VCaP (cell line): ENCODE results near the gene MIA2.
A peak's percentile ranks its signal among the peaks of the same experiment; 100 is the strongest.

Source experiments
- H3K27ac ChIP-seq: fragments of 450-650 bp; 2 replicates; pipeline ENCODE4 v1.5.1; 2017
- TF ChIP-seq, protein P1 (sequence below): fragments of 450-650 bp; conservative IDR thresholded peaks from 2 replicates; pipeline ENCODE4 v1.5.1; 2017; ENCODE audit warnings: mild to moderate bottlenecking, moderate library complexity

Gene MIA2

DNA sequence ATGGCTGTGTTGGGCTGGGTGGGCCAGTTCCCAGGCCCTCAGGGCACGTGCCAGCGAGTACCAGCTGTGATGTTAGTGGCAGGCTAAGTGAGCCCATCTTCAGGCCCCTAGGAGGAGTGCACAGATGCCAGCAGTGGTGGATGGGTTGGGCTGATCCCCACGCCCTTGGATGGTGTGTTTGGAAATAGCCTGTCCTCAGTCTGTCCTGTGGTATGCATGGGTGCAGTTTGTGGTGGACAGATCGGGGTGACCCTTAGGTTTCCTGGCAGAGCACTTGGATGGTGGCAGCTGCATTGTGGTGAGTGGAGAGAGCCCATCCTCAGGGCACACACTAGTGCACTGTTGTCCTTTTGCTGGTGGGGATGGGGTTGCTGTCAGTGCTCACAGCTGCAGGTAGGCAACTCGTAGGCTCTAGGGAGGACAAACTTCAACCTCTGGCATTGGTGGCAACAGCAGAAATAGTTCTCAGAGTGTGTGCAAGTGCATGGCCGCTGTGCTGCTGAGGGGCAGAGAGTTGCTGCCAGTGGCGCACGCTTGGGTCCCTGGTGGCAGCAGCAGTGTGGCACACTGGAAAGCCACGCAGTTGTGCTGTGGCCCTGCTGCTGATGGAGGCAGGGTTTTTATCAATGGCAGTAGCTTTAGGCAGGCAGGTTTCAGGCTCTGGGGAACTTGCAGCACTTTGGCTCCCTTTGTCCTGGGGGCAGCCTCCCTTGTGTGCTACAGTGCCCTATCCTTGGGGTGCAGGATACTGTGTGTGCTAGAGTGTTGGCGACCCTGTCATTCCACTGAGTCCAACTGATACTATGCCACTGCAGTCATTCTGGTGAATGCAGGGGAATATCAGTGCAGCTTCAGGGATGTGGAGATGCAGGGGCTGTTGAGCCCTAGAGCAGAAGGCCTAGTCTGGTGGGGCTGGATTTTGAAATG, 133.0 kb downstream of the MIA2 start:
- TF ChIP-seq, protein P1, sequence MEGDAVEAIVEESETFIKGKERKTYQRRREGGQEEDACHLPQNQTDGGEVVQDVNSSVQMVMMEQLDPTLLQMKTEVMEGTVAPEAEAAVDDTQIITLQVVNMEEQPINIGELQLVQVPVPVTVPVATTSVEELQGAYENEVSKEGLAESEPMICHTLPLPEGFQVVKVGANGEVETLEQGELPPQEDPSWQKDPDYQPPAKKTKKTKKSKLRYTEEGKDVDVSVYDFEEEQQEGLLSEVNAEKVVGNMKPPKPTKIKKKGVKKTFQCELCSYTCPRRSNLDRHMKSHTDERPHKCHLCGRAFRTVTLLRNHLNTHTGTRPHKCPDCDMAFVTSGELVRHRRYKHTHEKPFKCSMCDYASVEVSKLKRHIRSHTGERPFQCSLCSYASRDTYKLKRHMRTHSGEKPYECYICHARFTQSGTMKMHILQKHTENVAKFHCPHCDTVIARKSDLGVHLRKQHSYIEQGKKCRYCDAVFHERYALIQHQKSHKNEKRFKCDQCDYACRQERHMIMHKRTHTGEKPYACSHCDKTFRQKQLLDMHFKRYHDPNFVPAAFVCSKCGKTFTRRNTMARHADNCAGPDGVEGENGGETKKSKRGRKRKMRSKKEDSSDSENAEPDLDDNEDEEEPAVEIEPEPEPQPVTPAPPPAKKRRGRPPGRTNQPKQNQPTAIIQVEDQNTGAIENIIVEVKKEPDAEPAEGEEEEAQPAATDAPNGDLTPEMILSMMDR = no peak

DNA sequence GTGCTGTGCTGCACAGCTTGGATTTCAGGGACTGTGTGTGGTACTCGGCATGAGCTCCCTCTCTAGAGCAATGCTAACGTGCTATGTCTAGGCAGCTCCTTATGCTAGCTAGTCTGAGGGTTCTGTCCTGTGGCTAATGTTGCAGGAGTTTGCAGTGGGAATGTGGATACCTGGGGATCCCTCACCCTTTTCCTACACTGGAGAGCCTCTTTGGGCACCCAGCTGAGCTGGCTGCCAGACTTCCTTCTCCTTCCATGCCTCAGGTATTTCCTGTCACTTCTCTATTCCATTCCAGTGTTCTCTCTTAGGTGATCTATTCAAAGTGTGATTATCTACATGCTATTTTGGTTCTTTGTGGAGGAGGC, 133.7 kb downstream of the MIA2 start:
- H3K27ac ChIP-seq = no peak overlapping the region
- TF ChIP-seq, protein P1 = no peak

More for the DNA sequence above, 133.0 kb downstream of the MIA2 start:
- H3K27ac ChIP-seq = no peak overlapping the region

DNA sequence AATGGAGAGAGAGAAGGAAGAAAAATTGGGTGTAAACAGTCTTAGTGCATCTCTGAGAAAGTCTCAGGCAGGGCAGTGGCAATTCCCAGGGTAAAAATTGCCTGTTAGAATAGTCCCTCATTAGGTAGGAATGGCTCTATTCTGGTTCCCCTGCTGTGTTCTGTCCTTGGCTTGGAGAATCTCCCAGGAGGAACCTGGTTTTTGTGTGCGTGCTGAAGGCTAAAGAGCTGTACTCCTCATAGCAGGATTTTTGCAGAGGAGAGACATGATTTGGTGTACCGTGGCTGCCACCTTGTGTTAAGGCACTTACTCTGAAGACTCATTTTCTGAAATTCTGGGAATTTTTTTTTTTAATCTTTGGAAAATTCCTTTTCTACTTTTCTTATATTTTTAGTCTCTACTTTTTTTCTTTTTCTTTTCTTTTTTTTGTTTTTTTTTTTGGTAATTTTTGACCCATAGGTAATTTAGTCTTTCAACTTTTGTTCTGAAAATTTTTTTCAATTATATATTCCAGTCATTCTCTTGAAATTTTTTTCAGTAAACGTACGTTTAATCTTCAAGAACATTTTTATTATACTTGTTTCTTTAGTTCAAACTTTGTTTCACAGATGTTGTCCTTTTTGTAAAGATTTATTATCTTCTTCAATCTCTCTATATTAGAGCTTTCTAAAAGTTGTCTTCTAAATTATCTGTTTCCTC, 134.7 kb downstream of the MIA2 start:
- TF ChIP-seq, protein P1 = peak; percentile 80
- no peak overlapping the region for H3K27ac ChIP-seq

DNA sequence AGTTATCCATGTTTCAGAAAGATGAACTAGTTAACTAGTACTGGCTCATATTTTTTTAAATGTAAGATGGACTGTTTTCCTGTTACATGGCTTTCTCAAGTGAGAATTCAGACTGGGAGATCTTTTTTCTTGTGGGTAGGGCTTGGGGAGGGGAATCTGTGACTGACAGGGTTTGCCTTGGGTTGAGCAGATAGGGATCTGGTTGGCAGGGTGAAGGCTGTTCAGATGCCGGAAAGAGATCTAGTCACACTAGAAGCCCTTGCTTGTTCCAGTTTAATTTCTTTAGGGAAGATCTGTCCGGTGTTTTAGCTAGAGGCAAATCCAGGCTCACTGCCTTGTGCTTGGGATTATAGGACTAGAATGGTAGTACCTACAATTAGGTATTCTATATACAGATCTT, 135.3 kb downstream of the MIA2 start:
- no peak overlapping the region for H3K27ac ChIP-seq
- TF ChIP-seq, protein P1 = no peak

DNA sequence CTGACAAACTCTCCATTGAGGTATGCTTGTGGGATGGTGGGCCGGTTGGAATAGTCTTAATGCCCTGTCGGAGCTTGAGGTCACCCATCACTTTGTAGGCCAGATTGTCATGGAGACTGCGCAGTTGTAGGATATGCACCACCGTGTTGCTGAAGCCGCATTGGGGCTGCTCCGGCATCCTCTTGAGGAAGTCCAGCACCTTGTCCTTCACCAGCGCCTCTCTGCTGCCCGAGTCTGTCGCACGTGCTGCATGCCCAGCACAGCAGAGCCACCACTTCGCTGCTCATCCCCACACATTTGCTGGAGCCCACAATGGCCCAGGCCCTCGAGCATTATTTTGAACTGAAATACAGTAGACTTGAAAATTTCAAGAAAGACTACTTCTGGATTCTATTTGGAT, 136.7 kb downstream of the MIA2 start:
- H3K27ac ChIP-seq = no peak overlapping the region
- TF ChIP-seq, protein P1 = no peak

DNA sequence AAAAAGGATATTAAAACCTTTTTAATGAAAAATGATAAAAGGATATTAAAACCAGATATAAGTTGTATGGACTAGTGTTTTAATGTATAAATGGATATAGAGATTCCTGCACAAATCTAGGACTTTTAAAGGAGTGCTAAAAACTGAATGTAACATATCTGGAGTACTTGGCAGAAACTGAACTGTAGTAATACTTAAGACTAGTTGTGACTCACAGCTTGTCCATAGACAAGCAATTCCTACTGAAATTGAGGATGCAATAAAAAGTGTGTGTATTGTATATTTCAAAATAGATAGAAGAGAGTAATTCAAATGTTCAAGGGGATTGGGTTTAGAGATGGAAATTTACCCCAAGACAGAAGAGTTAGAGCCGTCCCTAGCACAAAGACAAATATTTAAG, 138.9 kb downstream of the MIA2 start:
- TF ChIP-seq, protein P1 = no peak
- no peak overlapping the region for H3K27ac ChIP-seq

DNA sequence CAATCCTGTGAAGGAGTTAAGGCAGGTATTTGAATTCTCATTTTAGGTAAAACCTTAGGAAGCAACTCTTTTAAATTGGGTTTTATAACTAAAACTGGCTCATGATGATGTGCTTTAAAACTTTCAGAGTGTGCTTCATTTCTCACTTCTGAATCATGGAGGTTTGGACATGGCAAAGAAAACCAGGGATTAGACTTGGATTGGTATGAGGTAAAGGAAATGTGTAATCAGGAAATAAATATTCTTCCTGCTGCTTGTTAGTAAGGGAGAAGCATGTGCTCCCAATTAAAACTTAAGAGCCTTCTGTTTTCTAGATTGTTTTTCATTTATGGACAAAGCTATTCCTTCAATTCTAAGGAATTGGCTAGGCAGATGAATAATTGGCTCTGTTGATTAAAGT, 141.1 kb downstream of the MIA2 start:
- H3K27ac ChIP-seq = no peak overlapping the region
- TF ChIP-seq, protein P1 = no peak
